ENCODE data around the gene HDHD3. TPM values are rescaled to one million over a fixed set of nuclear protein-coding genes. Genes with fewer than 3 reads are reported as not detected.

HDHD3 gene
- polyA plus RNA-seq, 3 donors: 8.3 to 12.0 (median 9.2) TPM

- DNase-seq: no peak
- H3K27me3 ChIP-seq (ENCODE audit: control insufficient read depth in 2 of 2, insufficient read depth in 2 of 2, low read length in 2 of 2): no peaks in the 10 kb centered on the region
- intact Hi-C loops (cut with micrococcal nuclease): no loop called here
- Mint-ChIP-seq H3K9me3 (no peaks in the 10 kb centered on the region), H3K36me3 (peaks cover 8 to 23% of the 10 kb centered on the region in 2 donors), H3K27ac (no peak overlapping the region), H3K4me1 (peaks cover 13% of the 10 kb centered on the region), H3K27me3 (ENCODE audit: low read depth in 3 of 3) (peaks cover 0 to 1% (median 0%) of the 10 kb centered on the region in 3 donors), H3K4me3 (no peak overlapping the region)
- no peak overlapping the region for H3K9ac ChIP-seq (ENCODE audit: insufficient read depth, low read length, poor library complexity, severe bottlenecking)
- peaks cover 6 to 9% of the 10 kb centered on the region in 2 donors for H3K4me1 ChIP-seq (ENCODE audit: control insufficient read depth in 1 of 2, insufficient read depth in 2 of 2, low read length in 2 of 2)
- no peak overlapping the region for H3K27ac ChIP-seq (ENCODE audit: low read depth in 1 of 2, low read length in 2 of 2)
- no peak overlapping the region for H2AFZ ChIP-seq (ENCODE audit: insufficient read depth, low read depth, low read length, poor library complexity, severe bottlenecking)
- H3K79me2 ChIP-seq (ENCODE audit: insufficient read depth, low read length): no peaks in the 10 kb centered on the region
- no peaks in the 10 kb centered on the region for H4K20me1 ChIP-seq (ENCODE audit: insufficient read depth, low read length)
- H3K4me2 ChIP-seq (replicated peaks; ENCODE audit: extremely low read depth, low read length, poor library complexity, severe bottlenecking): no peak overlapping the region
- WGBS (ENCODE audit: insufficient coverage): 94% methylated on average over 7 of the region's 8 CpGs
- no peak overlapping the region for H3K4me3 ChIP-seq (replicated peaks in 1 of 3; ENCODE audit: low read depth in 2 of 3, low read length in 3 of 3)
- peaks cover 9 to 21% of the 10 kb centered on the region in 2 donors for H3K36me3 ChIP-seq (replicated peaks in 1 of 2; ENCODE audit: control insufficient read depth in 1 of 2, insufficient read depth in 2 of 2, low read length in 2 of 2)
- no peak for TF ChIP-seq CTCF (IDR thresholded peaks at IDR 0.05)
- H3K9me3 ChIP-seq (replicated peaks in 1 of 2; ENCODE audit: control insufficient read depth in 1 of 2, insufficient read depth in 1 of 2, low read length in 2 of 2): no peaks in the 10 kb centered on the region
These were observed 5.9 kb downstream of the HDHD3 start for GRCh38 chr9:113370806-113371325.

GRCh38 chr9:113369855-113370140 is 7.0 kb downstream of the HDHD3 start:
- WGBS (ENCODE audit: insufficient coverage): 92% methylated on average over 8 of the region's 11 CpGs
- no peak for DNase-seq
- peaks cover 0 to 1% (median 0%) of the 10 kb centered on the region in 3 donors for H3K27me3 Mint-ChIP-seq (ENCODE audit: low read depth in 3 of 3)

More at GRCh38 chr9:113369855-113370140, 7.0 kb downstream of the HDHD3 start:
- no peak overlapping the region for H3K27ac Mint-ChIP-seq
- H3K27ac ChIP-seq (ENCODE audit: low read depth in 1 of 2, low read length in 2 of 2): no peak overlapping the region
- H3K4me2 ChIP-seq (replicated peaks; ENCODE audit: extremely low read depth, low read length, poor library complexity, severe bottlenecking): no peak overlapping the region
- no peaks in the 10 kb centered on the region for H3K9me3 Mint-ChIP-seq
- H3K9me3 ChIP-seq (replicated peaks in 1 of 2; ENCODE audit: control insufficient read depth in 1 of 2, insufficient read depth in 1 of 2, low read length in 2 of 2): no peaks in the 10 kb centered on the region
- no peaks in the 10 kb centered on the region for H4K20me1 ChIP-seq (ENCODE audit: insufficient read depth, low read length)
- no peaks in the 10 kb centered on the region for H3K79me2 ChIP-seq (ENCODE audit: insufficient read depth, low read length)
- no peak overlapping the region for H3K4me3 ChIP-seq (replicated peaks in 1 of 3; ENCODE audit: low read depth in 2 of 3, low read length in 3 of 3)
- no peak overlapping the region for H2AFZ ChIP-seq (ENCODE audit: insufficient read depth, low read depth, low read length, poor library complexity, severe bottlenecking)
- intact Hi-C loops (cut with micrococcal nuclease): no loop called here
- H3K4me1 ChIP-seq (ENCODE audit: control insufficient read depth in 1 of 2, insufficient read depth in 2 of 2, low read length in 2 of 2): peaks cover 11 to 16% of the 10 kb centered on the region in 2 donors
- H3K27me3 ChIP-seq (ENCODE audit: control insufficient read depth in 2 of 2, insufficient read depth in 2 of 2, low read length in 2 of 2): no peaks in the 10 kb centered on the region
- no peak for TF ChIP-seq CTCF (IDR thresholded peaks at IDR 0.05)
- no peak overlapping the region for H3K4me3 Mint-ChIP-seq
- no peak overlapping the region for H3K9ac ChIP-seq (ENCODE audit: insufficient read depth, low read length, poor library complexity, severe bottlenecking)
- peaks cover 16% of the 10 kb centered on the region for H3K4me1 Mint-ChIP-seq
- peaks cover 9 to 21% of the 10 kb centered on the region in 2 donors for H3K36me3 ChIP-seq (replicated peaks in 1 of 2; ENCODE audit: control insufficient read depth in 1 of 2, insufficient read depth in 2 of 2, low read length in 2 of 2)
- peaks cover 8 to 20% of the 10 kb centered on the region in 2 donors for H3K36me3 Mint-ChIP-seq

Measured in CD14-positive monocyte (primary cell).